ENCODE results near the gene ABHD8. TPM values are rescaled to one million over a fixed set of nuclear protein-coding genes. Genes with fewer than 3 reads are reported as not detected.

Gene ABHD8
- total RNA-seq, 1 donor from 2014 or later, result 6.6 TPM

DNA sequence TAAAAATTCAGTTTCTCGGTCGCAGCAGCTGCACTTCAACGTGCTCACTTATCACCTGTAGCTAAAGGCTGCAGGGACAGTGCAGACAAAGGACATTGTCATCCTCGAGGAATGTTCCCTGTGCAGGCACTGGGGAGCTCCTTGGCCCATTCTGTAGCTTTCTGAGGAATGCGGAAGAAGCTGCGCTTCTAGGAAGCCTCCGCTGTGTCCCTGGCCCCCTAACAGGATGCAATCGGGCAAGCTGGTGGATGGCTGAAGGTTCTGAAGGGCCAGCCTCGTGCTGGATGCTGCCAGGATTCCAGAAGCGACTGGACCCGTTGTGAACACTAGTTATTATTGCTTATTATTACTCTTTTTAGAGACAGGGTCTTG, 23.4 kb upstream of the ABHD8 start:
- Mint-ChIP-seq H3K9me3 (ENCODE audit: low read depth) (no peaks in the 10 kb centered on the region), H3K27me3 (ENCODE audit: low read depth) (no peaks in the 10 kb centered on the region), H3K4me3 (ENCODE audit: unreplicated experiment) (no peak overlapping the region), H3K27ac (ENCODE audit: unreplicated experiment) (no peak overlapping the region), H3K4me1 (ENCODE audit: low read depth) (peaks cover 10% of the 10 kb centered on the region), H3K36me3 (ENCODE audit: low read depth) (peaks cover 9% of the 10 kb centered on the region)
- TF ChIP-seq, protein P1, sequence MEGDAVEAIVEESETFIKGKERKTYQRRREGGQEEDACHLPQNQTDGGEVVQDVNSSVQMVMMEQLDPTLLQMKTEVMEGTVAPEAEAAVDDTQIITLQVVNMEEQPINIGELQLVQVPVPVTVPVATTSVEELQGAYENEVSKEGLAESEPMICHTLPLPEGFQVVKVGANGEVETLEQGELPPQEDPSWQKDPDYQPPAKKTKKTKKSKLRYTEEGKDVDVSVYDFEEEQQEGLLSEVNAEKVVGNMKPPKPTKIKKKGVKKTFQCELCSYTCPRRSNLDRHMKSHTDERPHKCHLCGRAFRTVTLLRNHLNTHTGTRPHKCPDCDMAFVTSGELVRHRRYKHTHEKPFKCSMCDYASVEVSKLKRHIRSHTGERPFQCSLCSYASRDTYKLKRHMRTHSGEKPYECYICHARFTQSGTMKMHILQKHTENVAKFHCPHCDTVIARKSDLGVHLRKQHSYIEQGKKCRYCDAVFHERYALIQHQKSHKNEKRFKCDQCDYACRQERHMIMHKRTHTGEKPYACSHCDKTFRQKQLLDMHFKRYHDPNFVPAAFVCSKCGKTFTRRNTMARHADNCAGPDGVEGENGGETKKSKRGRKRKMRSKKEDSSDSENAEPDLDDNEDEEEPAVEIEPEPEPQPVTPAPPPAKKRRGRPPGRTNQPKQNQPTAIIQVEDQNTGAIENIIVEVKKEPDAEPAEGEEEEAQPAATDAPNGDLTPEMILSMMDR (IDR thresholded peaks at IDR 0.05), result no peak
- no peak for DNase-seq (ENCODE audit: low spot score)

DNA sequence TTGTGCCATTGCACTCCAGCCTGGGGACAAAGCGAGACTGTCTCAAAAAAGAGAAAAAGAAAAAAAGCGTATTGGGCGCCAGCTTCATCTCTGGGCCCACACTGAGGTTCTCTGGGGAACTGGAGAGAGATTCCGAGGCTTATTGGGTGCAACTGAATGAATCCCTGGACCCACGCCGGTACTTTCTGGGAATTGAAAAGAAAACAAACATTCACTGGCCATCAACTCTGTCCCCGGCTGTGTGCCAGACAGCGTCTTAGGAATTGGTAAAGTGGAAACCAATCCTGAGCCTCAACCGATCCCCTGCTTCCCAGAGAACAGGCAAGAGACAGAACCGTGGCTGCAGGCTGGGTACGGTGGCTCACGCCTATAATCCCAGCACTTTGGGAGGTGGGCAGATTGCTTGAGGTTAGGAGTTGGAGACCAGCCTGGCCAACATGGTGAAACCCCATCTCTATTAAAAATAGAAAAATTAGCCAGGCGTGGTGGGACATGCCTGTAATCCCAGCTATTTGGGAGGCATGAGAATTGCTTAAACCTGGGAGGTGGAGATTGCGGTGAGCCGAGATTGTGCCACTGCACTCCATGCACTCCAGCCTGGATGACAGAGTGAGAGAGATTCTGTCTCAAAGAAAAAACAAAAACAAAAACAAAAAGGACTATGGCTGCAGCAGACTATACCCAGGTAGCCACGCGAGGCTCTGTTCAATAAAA, 22.8 kb upstream of the ABHD8 start:
- Mint-ChIP-seq H3K27ac (ENCODE audit: unreplicated experiment) (no peak overlapping the region), H3K4me1 (ENCODE audit: low read depth) (peaks cover 10% of the 10 kb centered on the region), H3K4me3 (ENCODE audit: unreplicated experiment) (no peak overlapping the region), H3K27me3 (ENCODE audit: low read depth) (no peaks in the 10 kb centered on the region), H3K9me3 (ENCODE audit: low read depth) (no peaks in the 10 kb centered on the region), H3K36me3 (ENCODE audit: low read depth) (peaks cover 9% of the 10 kb centered on the region)
- DNase-seq (ENCODE audit: low spot score), result no peak
- TF ChIP-seq, protein P1 (IDR thresholded peaks at IDR 0.05), result no peak

DNA sequence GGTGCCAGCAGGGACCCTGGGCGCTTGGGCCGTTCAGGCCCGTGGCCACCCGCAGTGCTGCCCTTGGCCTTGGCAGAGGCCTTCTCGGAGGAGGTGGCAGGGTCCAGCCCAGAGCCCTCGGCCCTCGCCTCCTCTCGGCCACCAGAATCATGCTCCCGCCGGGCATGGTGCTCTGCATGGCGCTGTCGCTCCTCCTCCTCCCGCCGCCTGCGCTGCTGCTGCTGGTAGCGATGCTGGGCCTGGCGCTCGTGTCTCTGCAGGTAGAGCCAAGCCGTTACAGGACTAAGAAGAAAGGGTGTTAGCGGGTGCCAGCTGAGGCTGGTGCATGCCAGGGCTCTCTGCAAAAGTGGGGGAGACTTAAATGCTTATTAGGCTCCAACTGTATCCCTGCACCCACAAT, 21.9 kb upstream of the ABHD8 start:
- peaks cover 10% of the 10 kb centered on the region for H3K4me1 Mint-ChIP-seq (ENCODE audit: low read depth)
- peaks cover 8% of the 10 kb centered on the region for H3K36me3 Mint-ChIP-seq (ENCODE audit: low read depth)
- no peak overlapping the region for H3K4me3 Mint-ChIP-seq (ENCODE audit: unreplicated experiment)
- TF ChIP-seq, protein P1 (IDR thresholded peaks at IDR 0.05), result no peak
- no peaks in the 10 kb centered on the region for H3K9me3 Mint-ChIP-seq (ENCODE audit: low read depth)
- no peak overlapping the region for H3K27ac Mint-ChIP-seq (ENCODE audit: unreplicated experiment)
- DNase-seq (ENCODE audit: low spot score), result no peak
- H3K27me3 Mint-ChIP-seq (ENCODE audit: low read depth), result no peaks in the 10 kb centered on the region

DNA sequence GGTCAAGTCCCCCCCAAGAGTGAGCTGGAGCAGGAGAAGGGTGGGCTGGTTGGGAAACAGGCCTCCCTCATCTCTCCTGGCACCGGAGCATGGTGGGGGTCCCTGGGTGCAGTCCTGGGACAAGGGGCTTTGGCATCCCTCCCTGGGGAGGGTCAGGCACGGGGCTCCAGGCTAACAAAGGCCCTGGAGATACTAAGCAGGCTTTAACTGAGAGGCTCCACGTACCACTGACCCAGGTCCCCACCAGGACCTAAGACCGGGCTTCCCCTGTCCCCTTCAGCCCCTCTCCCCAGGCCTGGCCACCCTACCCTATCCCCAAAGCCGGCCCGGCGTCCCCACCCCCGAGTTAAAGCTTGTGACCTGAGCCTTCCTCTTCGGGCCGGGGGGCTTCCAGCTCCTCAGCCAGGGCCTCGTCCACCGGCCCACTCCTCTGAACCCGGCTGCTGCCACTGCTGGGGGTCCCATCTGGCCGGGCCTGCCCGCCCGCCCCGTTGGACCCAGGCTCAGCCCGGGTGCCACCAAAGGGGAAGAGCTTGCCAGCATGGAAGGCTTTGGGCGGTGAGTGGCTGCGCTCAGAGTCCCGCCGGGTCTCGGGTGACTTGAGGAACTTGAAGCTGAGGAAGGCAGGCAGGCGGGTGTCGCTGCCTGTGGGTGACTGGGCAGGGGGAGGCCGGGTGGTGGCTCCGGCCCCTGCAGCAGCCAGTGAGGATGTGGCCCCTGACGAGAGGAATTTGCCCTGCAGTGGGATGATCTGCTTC, 21.3 kb upstream of the ABHD8 start:
- no peak for DNase-seq (ENCODE audit: low spot score)
- H3K27ac Mint-ChIP-seq (ENCODE audit: unreplicated experiment), result no peak overlapping the region
- peaks cover 7% of the 10 kb centered on the region for H3K36me3 Mint-ChIP-seq (ENCODE audit: low read depth)
- H3K4me3 Mint-ChIP-seq (ENCODE audit: unreplicated experiment), result no peak overlapping the region
- peaks cover 10% of the 10 kb centered on the region for H3K4me1 Mint-ChIP-seq (ENCODE audit: low read depth)
- no peaks in the 10 kb centered on the region for H3K9me3 Mint-ChIP-seq (ENCODE audit: low read depth)
- TF ChIP-seq, protein P1 (IDR thresholded peaks at IDR 0.05), result no peak
- no peaks in the 10 kb centered on the region for H3K27me3 Mint-ChIP-seq (ENCODE audit: low read depth)

DNA sequence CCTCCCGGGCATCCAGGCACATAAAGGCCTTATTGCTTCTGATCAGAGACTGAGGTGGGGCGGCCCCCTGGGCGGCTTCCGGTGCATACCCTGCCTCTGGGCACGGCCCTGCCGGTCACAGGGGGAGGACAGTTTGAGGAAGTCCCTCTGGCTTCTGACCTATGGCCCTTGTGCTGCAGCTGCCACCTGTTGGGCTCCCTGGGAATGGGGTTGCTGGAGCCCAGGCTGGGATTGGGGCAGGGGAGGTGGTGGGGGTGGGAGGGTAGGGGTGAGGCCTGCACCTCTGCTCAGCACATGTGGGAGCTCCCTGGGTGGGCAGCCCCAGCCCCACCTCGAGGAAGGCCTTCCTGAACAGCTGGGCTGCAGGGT, 20.7 kb upstream of the ABHD8 start:
- H3K27ac Mint-ChIP-seq (ENCODE audit: unreplicated experiment), result no peak overlapping the region
- H3K9me3 Mint-ChIP-seq (ENCODE audit: low read depth), result no peaks in the 10 kb centered on the region
- peaks cover 7% of the 10 kb centered on the region for H3K36me3 Mint-ChIP-seq (ENCODE audit: low read depth)
- H3K27me3 Mint-ChIP-seq (ENCODE audit: low read depth), result no peaks in the 10 kb centered on the region
- H3K4me1 Mint-ChIP-seq (ENCODE audit: low read depth), result peaks cover 10% of the 10 kb centered on the region
- no peak overlapping the region for H3K4me3 Mint-ChIP-seq (ENCODE audit: unreplicated experiment)
- TF ChIP-seq, protein P1 (IDR thresholded peaks at IDR 0.05), result no peak
- no peak for DNase-seq (ENCODE audit: low spot score)
